OCI-LY3 (cell line): ENCODE results near the gene DTNBP1.

Experiments
- H2AFZ ChIP-seq: fragments of 200-600, 300-600 bp; shearing (Covaris generic); 2 replicates; pipeline ENCODE4 v1.6.0; 2014; ENCODE audit warnings: antibody characterized with exemption, low read depth, low read length
- H3K27ac ChIP-seq: fragments of 200-600, 300-600 bp; sonication (generic); 2 replicates; pipeline ENCODE4 v1.5.1; 2014; ENCODE audit warnings: mild to moderate bottlenecking, low read length, moderate library complexity, mixed read lengths
- H3K27me3 ChIP-seq: fragments of 200-600, 300-600 bp; sonication (generic); 2 replicates; pipeline ENCODE4 v1.6.1; 2014; ENCODE audit warnings: low read depth, low read length, mixed read lengths
- H3K36me3 ChIP-seq: fragments of 200-600, 300-600 bp; sonication (generic); replicated peaks from 2 replicates; pipeline ENCODE3; 2014; ENCODE audit warnings: low read depth, low read length, mixed read lengths
- H3K4me1 ChIP-seq: fragments of 300-600, 200-600 bp; sonication (generic); 2 replicates; pipeline ENCODE4 v1.6.1; 2014; ENCODE audit warnings: low read length, mixed read lengths
- H3K4me2 ChIP-seq: fragments of 200-600, 300-600 bp; sonication (generic); 2 replicates; pipeline ENCODE4 v1.6.1; 2014; ENCODE audit warnings: low read length, mixed read lengths
- H3K4me3 ChIP-seq: fragments of 300-600, 200-600 bp; sonication (generic); 2 replicates; pipeline ENCODE4 v1.5.1; 2014; ENCODE audit warnings: antibody characterized with exemption, mild to moderate bottlenecking, low read length, moderate library complexity
- H3K79me2 ChIP-seq: fragments of 300-600, 200-600 bp; shearing (Covaris generic); 2 replicates; pipeline ENCODE4 v1.6.1; 2014; ENCODE audit warnings: mild to moderate bottlenecking, low read length, mixed read lengths
- H3K9ac ChIP-seq: fragments of 300-600, 200-600 bp; shearing (Covaris generic); 2 replicates; pipeline ENCODE4 v1.6.0; 2014; ENCODE audit warnings: mild to moderate bottlenecking, low read length, moderate library complexity
- H3K9me3 ChIP-seq: fragments of 200-600, 300-600 bp; shearing (Covaris generic); 2 replicates; pipeline ENCODE4 v1.6.1; 2014; ENCODE audit warnings: low read length, mixed read lengths; ENCODE audit not compliant: insufficient read depth
- H4K20me1 ChIP-seq: fragments of 200-600, 300-600 bp; sonication (generic); 2 replicates; pipeline ENCODE4 v1.6.1; 2016; ENCODE audit warnings: low read length, mixed read lengths; ENCODE audit not compliant: insufficient read depth
- CTCF ChIP-seq: fragments of 200-600, 300-600 bp; sonication (generic); IDR thresholded peaks from 2 replicates; pipeline ENCODE4 v1.5.1; 2014; ENCODE audit warnings: antibody characterized with exemption, low read length, low read depth
- EZH2phosphoT487 ChIP-seq: fragments of 200-600 bp; shearing (Covaris generic); IDR thresholded peaks from 2 replicates; pipeline ENCODE4 v1.6.1; 2018; ENCODE audit warnings: antibody characterized with exemption, mixed run types, low read depth

Gene DTNBP1

GRCh38 chr6:15509335-15509933 is 153.4 kb downstream of the DTNBP1 start:
- Histone ChIP-seq H2AFZ (no peak overlapping the region), H4K20me1 (no peaks in the 10 kb centered on the region), H3K79me2 (no peaks in the 10 kb centered on the region), H3K9me3 (no peaks in the 10 kb centered on the region), H3K9ac (no peak overlapping the region), H3K4me1 (no peaks in the 10 kb centered on the region), H3K27me3 (no peaks in the 10 kb centered on the region), H3K27ac (no peak overlapping the region), H3K4me3 (no peak overlapping the region), H3K4me2 (no peak overlapping the region), H3K36me3 (peaks cover 4% of the 10 kb centered on the region)
- no peak for TF ChIP-seq CTCF
- no peak for TF ChIP-seq EZH2phosphoT487

GRCh38 chr6:15508931-15509330 is 153.9 kb downstream of the DTNBP1 start:
- Histone ChIP-seq H3K27me3 (no peaks in the 10 kb centered on the region), H3K9ac (no peak overlapping the region), H3K4me3 (no peak overlapping the region), H3K9me3 (no peaks in the 10 kb centered on the region), H3K4me2 (no peak overlapping the region), H3K79me2 (no peaks in the 10 kb centered on the region), H3K4me1 (no peaks in the 10 kb centered on the region), H3K36me3 (peaks cover 4% of the 10 kb centered on the region), H3K27ac (no peak overlapping the region), H4K20me1 (no peaks in the 10 kb centered on the region), H2AFZ (no peak overlapping the region)
- TF ChIP-seq CTCF, result no peak
- TF ChIP-seq EZH2phosphoT487, result no peak

- Histone ChIP-seq H3K27me3 (no peaks in the 10 kb centered on the region), H3K9ac (no peak overlapping the region), H3K4me1 (no peaks in the 10 kb centered on the region), H3K27ac (no peak overlapping the region), H4K20me1 (no peaks in the 10 kb centered on the region), H2AFZ (no peak overlapping the region), H3K4me3 (no peak overlapping the region), H3K79me2 (no peaks in the 10 kb centered on the region), H3K9me3 (no peaks in the 10 kb centered on the region), H3K4me2 (no peak overlapping the region), H3K36me3 (peaks cover 4% of the 10 kb centered on the region)
- TF ChIP-seq EZH2phosphoT487, result no peak
- no peak for TF ChIP-seq CTCF
Measured at GRCh38 chr6:15508441-15508871, 154.4 kb downstream of the DTNBP1 start.

GRCh38 chr6:15507746-15508145 is 155.1 kb downstream of the DTNBP1 start:
- no peak overlapping the region for H2AFZ ChIP-seq
- no peaks in the 10 kb centered on the region for H4K20me1 ChIP-seq
- no peaks in the 10 kb centered on the region for H3K4me1 ChIP-seq
- peaks cover 4% of the 10 kb centered on the region for H3K36me3 ChIP-seq
- TF ChIP-seq CTCF (no peak), EZH2phosphoT487 (no peak)
- no peaks in the 10 kb centered on the region for H3K79me2 ChIP-seq
- no peak overlapping the region for H3K9ac ChIP-seq
- no peaks in the 10 kb centered on the region for H3K9me3 ChIP-seq
- no peak overlapping the region for H3K27ac ChIP-seq
- H3K27me3 ChIP-seq, result no peaks in the 10 kb centered on the region
- no peak overlapping the region for H3K4me3 ChIP-seq
- no peak overlapping the region for H3K4me2 ChIP-seq
